ENCODE measurements around the gene WDR37. TPM values are rescaled to one million over a fixed set of nuclear protein-coding genes. Genes with fewer than 3 reads are reported as not detected.

The WDR37 gene
- polyA plus RNA-seq, 1 experiment = 16.0 TPM

DNA sequence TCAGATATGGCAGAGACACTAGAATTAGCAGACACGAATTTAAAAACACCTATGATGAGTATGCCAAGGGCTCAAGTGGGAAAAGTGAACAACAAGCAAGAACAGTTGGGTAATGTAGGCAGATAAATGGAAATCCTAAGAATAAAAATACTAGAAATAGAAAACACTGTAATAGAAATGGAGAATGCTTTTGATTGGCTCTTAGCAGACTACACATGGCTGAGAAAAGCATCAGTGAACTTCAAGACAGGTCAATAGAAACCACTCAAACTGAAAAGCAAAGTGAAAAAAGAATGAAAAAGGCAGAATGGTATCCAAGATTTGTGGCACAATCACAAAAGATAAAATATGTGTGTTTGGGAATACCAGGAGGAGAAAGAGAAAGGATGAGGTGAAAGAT is 82.3 kb downstream of the WDR37 start:
- no peak for DNase-seq (ENCODE audit: low read depth, low spot score)
- H3K27me3 ChIP-seq (ENCODE audit: control insufficient read depth, insufficient read depth, low read length) = peaks cover 3% of the 10 kb centered on the region
- no peaks in the 10 kb centered on the region; the same call in 1 of the 2 replicates for H3K9me3 ChIP-seq (ENCODE audit: control insufficient read depth, insufficient read depth, low read length)
- ChIA-PET CTCF (no interaction called here), POLR2A (no interaction called here)
- no peak overlapping the region for H3K4me3 ChIP-seq (ENCODE audit: low read depth, low read length)
- TF ChIP-seq, protein P1, sequence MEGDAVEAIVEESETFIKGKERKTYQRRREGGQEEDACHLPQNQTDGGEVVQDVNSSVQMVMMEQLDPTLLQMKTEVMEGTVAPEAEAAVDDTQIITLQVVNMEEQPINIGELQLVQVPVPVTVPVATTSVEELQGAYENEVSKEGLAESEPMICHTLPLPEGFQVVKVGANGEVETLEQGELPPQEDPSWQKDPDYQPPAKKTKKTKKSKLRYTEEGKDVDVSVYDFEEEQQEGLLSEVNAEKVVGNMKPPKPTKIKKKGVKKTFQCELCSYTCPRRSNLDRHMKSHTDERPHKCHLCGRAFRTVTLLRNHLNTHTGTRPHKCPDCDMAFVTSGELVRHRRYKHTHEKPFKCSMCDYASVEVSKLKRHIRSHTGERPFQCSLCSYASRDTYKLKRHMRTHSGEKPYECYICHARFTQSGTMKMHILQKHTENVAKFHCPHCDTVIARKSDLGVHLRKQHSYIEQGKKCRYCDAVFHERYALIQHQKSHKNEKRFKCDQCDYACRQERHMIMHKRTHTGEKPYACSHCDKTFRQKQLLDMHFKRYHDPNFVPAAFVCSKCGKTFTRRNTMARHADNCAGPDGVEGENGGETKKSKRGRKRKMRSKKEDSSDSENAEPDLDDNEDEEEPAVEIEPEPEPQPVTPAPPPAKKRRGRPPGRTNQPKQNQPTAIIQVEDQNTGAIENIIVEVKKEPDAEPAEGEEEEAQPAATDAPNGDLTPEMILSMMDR (IDR thresholded peaks at IDR 0.05; ENCODE audit: low read depth, low read length) = no peak
- H3K27ac ChIP-seq (ENCODE audit: low read depth, low read length) = no peak overlapping the region

DNA sequence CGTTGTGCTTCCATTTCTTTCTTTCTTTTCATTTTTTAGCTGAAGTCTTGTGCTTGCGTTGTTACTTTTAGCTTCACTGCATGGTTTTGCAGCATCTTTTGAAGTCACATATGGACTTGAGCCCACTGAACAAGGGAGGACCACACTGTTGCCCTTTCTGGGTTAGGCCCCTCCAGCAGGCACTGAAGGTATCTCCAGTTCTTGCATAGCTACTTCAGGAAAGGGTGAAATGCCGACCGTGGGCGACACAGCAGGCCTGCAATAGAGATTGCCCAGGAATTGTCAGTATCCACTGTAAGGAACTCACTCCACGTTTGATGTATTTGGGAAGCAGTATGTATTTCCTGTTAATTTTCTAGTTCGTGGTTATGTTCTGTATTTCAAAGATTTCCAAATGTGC is 85.1 kb downstream of the WDR37 start:
- no peak for DNase-seq (ENCODE audit: low read depth, low spot score)
- H3K27ac ChIP-seq (ENCODE audit: low read depth, low read length) = no peak overlapping the region
- H3K27me3 ChIP-seq (ENCODE audit: control insufficient read depth, insufficient read depth, low read length) = peaks cover 3% of the 10 kb centered on the region
- CTCF ChIA-PET = no interaction called here
- TF ChIP-seq, protein P1 (IDR thresholded peaks at IDR 0.05; ENCODE audit: low read depth, low read length) = no peak
- H3K4me3 ChIP-seq (ENCODE audit: low read depth, low read length) = no peak overlapping the region
- POLR2A ChIA-PET = no interaction called here
- H3K9me3 ChIP-seq (ENCODE audit: control insufficient read depth, insufficient read depth, low read length) = peaks cover 1% of the 10 kb centered on the region; the same call in 1 of the 2 replicates

DNA sequence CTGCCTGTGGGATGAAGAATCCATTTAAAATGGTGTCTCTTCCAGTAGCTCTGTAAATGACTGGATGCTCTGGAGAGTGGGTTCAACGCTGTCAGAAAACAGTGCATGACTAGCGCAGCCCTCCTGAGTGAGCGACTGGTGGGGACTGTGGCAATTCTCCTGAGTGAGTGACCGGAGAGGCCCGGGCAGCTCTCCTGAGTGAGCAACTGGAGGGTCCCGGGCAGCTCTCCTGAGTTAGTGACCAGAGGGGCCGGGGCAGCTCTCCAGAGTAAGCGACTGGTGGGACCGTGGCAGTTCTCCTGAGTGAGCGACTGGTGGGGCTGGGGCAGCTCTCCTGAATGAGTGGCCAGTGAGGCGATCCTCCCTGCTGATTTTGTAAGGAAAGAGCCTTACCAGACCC is 85.5 kb downstream of the WDR37 start:
- ChIA-PET CTCF (no interaction called here), POLR2A (no interaction called here)
- H3K27ac ChIP-seq (ENCODE audit: low read depth, low read length) = no peak overlapping the region
- H3K27me3 ChIP-seq (ENCODE audit: control insufficient read depth, insufficient read depth, low read length) = peaks cover 3% of the 10 kb centered on the region
- H3K4me3 ChIP-seq (ENCODE audit: low read depth, low read length) = no peak overlapping the region
- TF ChIP-seq, protein P1 (IDR thresholded peaks at IDR 0.05; ENCODE audit: low read depth, low read length) = no peak
- H3K9me3 ChIP-seq (ENCODE audit: control insufficient read depth, insufficient read depth, low read length) = peaks cover 4% of the 10 kb centered on the region; the same call in 1 of the 2 replicates
- no peak for DNase-seq (ENCODE audit: low read depth, low spot score)

DNA sequence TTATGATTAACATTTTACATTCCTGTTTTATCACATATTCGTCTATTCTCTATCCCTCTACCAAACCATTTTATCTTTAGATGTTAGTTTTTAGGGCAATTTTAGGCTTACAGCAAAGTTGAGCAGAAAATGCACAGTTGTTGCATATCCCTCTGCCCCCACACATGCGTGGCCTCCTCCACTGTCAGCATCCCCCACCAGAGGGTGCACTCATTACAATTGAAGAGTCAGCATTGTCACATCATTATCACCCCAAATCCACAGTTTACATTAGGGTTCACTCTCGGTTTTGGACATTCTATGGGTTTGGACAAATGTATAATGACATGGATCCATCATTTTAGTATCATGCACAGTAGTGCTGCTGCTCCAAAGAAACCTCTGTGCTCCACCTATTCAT is 86.4 kb downstream of the WDR37 start:
- TF ChIP-seq, protein P1 (IDR thresholded peaks at IDR 0.05; ENCODE audit: low read depth, low read length) = no peak
- Histone ChIP-seq H3K9me3 (ENCODE audit: control insufficient read depth, insufficient read depth, low read length) (peaks cover 9% of the 10 kb centered on the region), H3K27ac (ENCODE audit: low read depth, low read length) (no peak overlapping the region), H3K4me3 (ENCODE audit: low read depth, low read length) (no peak overlapping the region), H3K27me3 (ENCODE audit: control insufficient read depth, insufficient read depth, low read length) (peaks cover 3% of the 10 kb centered on the region)
- no peak for DNase-seq (ENCODE audit: low read depth, low spot score)
- ChIA-PET CTCF (no interaction called here), POLR2A (no interaction called here)

DNA sequence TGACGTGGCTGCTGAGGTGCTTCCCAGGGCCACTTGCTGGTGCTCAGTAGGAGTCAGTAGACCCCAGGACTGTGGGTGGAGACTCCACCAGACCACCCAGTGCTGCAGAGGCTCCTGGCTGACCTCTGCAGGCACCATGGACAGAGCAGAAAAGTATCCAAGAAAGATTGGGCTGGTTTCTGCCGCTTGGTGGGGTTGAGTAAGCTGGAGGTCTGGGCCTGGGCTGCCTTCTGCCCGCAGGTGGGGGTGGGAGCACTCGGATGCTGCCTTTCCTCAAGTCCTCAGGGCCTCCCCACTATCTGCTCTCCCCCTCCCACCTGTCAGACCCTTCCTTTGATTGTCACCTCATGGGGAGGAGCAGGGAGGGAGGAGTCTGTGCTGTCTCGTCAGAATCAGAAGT is 91.6 kb downstream of the WDR37 start:
- peaks cover 13% of the 10 kb centered on the region for H3K9me3 ChIP-seq (ENCODE audit: control insufficient read depth, insufficient read depth, low read length)
- no peak overlapping the region for H3K27ac ChIP-seq (ENCODE audit: low read depth, low read length)
- ChIA-PET POLR2A (no interaction called here), CTCF (no interaction called here)
- no peak for DNase-seq (ENCODE audit: low read depth, low spot score)
- H3K4me3 ChIP-seq (ENCODE audit: low read depth, low read length) = no peak overlapping the region
- TF ChIP-seq, protein P1 (IDR thresholded peaks at IDR 0.05; ENCODE audit: low read depth, low read length) = no peak
- H3K27me3 ChIP-seq (ENCODE audit: control insufficient read depth, insufficient read depth, low read length) = no peaks in the 10 kb centered on the region
